ENCODE measurements around the gene DPH3.

DNA sequence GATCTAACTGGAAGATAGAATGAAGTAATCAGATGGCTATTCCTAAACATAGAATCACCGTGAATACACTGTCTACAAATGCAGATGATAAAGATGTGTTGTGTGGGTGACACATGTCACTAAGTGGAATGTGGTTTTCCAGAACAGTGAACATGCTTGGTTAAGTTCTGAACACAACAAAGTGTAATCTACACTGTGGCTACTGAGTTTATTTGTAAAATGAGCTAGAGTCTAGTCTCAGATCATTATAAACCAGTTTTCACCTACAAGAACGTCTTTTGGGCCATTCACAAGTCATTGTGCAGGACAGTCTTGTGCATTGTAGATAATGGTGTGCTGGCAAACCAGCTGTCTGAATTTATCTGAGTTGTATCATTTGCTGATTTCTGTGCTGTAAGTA lies 35.6 kb upstream of the DPH3 start:
- TF ChIP-seq, protein P1, sequence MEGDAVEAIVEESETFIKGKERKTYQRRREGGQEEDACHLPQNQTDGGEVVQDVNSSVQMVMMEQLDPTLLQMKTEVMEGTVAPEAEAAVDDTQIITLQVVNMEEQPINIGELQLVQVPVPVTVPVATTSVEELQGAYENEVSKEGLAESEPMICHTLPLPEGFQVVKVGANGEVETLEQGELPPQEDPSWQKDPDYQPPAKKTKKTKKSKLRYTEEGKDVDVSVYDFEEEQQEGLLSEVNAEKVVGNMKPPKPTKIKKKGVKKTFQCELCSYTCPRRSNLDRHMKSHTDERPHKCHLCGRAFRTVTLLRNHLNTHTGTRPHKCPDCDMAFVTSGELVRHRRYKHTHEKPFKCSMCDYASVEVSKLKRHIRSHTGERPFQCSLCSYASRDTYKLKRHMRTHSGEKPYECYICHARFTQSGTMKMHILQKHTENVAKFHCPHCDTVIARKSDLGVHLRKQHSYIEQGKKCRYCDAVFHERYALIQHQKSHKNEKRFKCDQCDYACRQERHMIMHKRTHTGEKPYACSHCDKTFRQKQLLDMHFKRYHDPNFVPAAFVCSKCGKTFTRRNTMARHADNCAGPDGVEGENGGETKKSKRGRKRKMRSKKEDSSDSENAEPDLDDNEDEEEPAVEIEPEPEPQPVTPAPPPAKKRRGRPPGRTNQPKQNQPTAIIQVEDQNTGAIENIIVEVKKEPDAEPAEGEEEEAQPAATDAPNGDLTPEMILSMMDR (IDR thresholded peaks at IDR 0.05) = no peak
- TF ChIP-seq POLR2A (IDR thresholded peaks at IDR 0.05) = no peak
